ENCODE measurements around the gene PPT1. TPM values are rescaled to one million over a fixed set of nuclear protein-coding genes. Genes with fewer than 3 reads are reported as not detected.

The PPT1 gene
- total and polyA plus RNA-seq, 2 experiments from 2014 or later = 64.2 to 78.0 TPM

- no peaks in the 10 kb centered on the region for H3K9me2 ChIP-seq (replicated peaks; ENCODE audit: insufficient read depth)
- peaks cover 12% of the 10 kb centered on the region for H3K4me1 ChIP-seq (ENCODE audit: insufficient read depth)
- no peaks in the 10 kb centered on the region for H3K9me3 ChIP-seq (ENCODE audit: low read depth)
- H3K4me3 ChIP-seq = no peak overlapping the region
- H3K36me3 ChIP-seq (replicated peaks; ENCODE audit: insufficient read depth, low read depth) = no peaks in the 10 kb centered on the region
- H3K27me3 ChIP-seq = no peaks in the 10 kb centered on the region
- H3K4me2 ChIP-seq = no peak overlapping the region
- DNase-seq (ENCODE audit: low spot score) = no peak
- H4K20me1 ChIP-seq (ENCODE audit: insufficient read depth, poor library complexity, severe bottlenecking) = no peaks in the 10 kb centered on the region
- no peak for TF ChIP-seq EZH2 (IDR thresholded peaks at IDR 0.05; ENCODE audit: borderline replicate concordance)
- TF ChIP-seq, protein P1, sequence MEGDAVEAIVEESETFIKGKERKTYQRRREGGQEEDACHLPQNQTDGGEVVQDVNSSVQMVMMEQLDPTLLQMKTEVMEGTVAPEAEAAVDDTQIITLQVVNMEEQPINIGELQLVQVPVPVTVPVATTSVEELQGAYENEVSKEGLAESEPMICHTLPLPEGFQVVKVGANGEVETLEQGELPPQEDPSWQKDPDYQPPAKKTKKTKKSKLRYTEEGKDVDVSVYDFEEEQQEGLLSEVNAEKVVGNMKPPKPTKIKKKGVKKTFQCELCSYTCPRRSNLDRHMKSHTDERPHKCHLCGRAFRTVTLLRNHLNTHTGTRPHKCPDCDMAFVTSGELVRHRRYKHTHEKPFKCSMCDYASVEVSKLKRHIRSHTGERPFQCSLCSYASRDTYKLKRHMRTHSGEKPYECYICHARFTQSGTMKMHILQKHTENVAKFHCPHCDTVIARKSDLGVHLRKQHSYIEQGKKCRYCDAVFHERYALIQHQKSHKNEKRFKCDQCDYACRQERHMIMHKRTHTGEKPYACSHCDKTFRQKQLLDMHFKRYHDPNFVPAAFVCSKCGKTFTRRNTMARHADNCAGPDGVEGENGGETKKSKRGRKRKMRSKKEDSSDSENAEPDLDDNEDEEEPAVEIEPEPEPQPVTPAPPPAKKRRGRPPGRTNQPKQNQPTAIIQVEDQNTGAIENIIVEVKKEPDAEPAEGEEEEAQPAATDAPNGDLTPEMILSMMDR (IDR thresholded peaks at IDR 0.05; ENCODE audit: poor library complexity) = no peak
- H2AFZ ChIP-seq = no peak overlapping the region
- no peak overlapping the region for H3K27ac ChIP-seq
- peaks cover 14% of the 10 kb centered on the region for H3K79me2 ChIP-seq
- 51% methylated on average over 4 of the region's 4 CpGs for WGBS (ENCODE audit: low lambda C conversion rate, missing lambda C conversion rate)
Measured at GRCh38 chr1:40094466-40095110, 2.5 kb downstream of the PPT1 start.

DNA sequence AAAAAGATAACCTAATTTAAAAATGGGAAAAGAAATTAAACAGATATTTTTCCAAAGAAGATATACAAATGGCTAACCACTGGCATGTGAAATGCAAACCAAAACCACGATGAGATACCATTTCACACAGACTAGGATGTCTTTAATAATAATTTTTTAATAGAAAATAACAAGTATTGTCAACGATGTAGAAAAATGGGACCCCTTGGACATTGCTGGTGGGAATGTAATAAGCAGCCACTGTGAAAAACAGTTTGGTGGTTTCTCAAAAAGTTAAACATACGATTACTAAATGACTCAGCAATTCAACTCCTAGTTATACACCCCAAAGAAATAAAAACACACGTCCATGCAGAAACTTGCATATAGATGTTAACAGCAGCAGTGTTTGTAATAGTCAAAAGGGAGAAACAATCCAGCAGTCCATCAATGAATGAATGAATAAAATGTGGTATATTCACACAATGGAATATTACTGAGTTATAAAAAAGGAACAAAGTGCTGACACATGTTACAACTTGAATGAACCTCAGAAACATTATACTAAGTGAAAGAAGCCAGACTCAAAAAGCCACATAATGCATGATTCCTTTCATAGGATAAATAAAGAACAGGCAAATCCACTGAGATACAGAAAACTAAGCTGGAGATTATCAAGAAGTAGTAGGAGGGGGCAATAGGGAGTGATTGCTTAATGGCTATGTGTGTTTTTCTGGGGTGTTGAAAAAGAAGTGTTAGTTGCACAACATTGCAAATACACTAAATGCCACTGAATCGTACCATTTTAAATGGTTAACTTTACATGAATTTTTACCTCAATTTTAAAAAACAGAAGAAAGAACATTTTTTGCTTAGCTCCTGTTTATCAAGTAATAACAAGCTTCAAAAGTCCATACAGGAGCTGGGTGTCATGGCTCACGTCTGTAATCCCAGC lies 4.1 kb downstream of the PPT1 start:
- Histone ChIP-seq H3K9me2 (replicated peaks; ENCODE audit: insufficient read depth) (no peaks in the 10 kb centered on the region), H3K4me3 (no peak overlapping the region), H3K27ac (no peak overlapping the region), H2AFZ (no peak overlapping the region), H3K4me2 (no peak overlapping the region), H3K9me3 (ENCODE audit: low read depth) (no peaks in the 10 kb centered on the region), H3K27me3 (no peaks in the 10 kb centered on the region), H3K4me1 (ENCODE audit: insufficient read depth) (peaks cover 12% of the 10 kb centered on the region), H3K79me2 (peaks cover 14% of the 10 kb centered on the region), H4K20me1 (ENCODE audit: insufficient read depth, poor library complexity, severe bottlenecking) (no peaks in the 10 kb centered on the region), H3K36me3 (replicated peaks; ENCODE audit: insufficient read depth, low read depth) (no peaks in the 10 kb centered on the region)
- 76% methylated on average over 6 of the region's 6 CpGs for WGBS (ENCODE audit: low lambda C conversion rate, missing lambda C conversion rate)
- TF ChIP-seq EZH2phosphoT487 (IDR thresholded peaks at IDR 0.05; ENCODE audit: low read depth, severe bottlenecking, unreplicated experiment) (no peak), EZH2 (IDR thresholded peaks at IDR 0.05; ENCODE audit: borderline replicate concordance) (no peak)
- TF ChIP-seq, protein P1 (IDR thresholded peaks at IDR 0.05; ENCODE audit: poor library complexity) = no peak
- DNase-seq (ENCODE audit: low spot score) = no peak

GRCh38 chr1:40092241-40092640 lies 4.8 kb downstream of the PPT1 start:
- no peak for TF ChIP-seq EZH2phosphoT487 (IDR thresholded peaks at IDR 0.05; ENCODE audit: low read depth, severe bottlenecking, unreplicated experiment)
- TF ChIP-seq, protein P1 (IDR thresholded peaks at IDR 0.05; ENCODE audit: poor library complexity) = no peak
- TF ChIP-seq EZH2 (IDR thresholded peaks at IDR 0.05; ENCODE audit: borderline replicate concordance) = no peak
- WGBS (ENCODE audit: low lambda C conversion rate, missing lambda C conversion rate) = 88% methylated on average over 2 of the region's 2 CpGs

More at GRCh38 chr1:40092241-40092640, 4.8 kb downstream of the PPT1 start:
- DNase-seq (ENCODE audit: low spot score) = no peak
- H3K36me3 ChIP-seq (replicated peaks; ENCODE audit: insufficient read depth, low read depth) = no peaks in the 10 kb centered on the region
- no peaks in the 10 kb centered on the region for H3K27me3 ChIP-seq
- H2AFZ ChIP-seq = no peak overlapping the region
- no peaks in the 10 kb centered on the region for H4K20me1 ChIP-seq (ENCODE audit: insufficient read depth, poor library complexity, severe bottlenecking)
- no peak overlapping the region for H3K4me3 ChIP-seq
- no peaks in the 10 kb centered on the region for H3K9me2 ChIP-seq (replicated peaks; ENCODE audit: insufficient read depth)
- no peaks in the 10 kb centered on the region for H3K9me3 ChIP-seq (ENCODE audit: low read depth)
- H3K4me2 ChIP-seq = no peak overlapping the region
- no peak overlapping the region for H3K27ac ChIP-seq
- H3K4me1 ChIP-seq (ENCODE audit: insufficient read depth) = peaks cover 7% of the 10 kb centered on the region
- H3K79me2 ChIP-seq = peaks cover 14% of the 10 kb centered on the region
